Endothelial cell of umbilical vein (primary cell): ENCODE results near the gene NEU1. TPM values are rescaled to one million over a fixed set of nuclear protein-coding genes. Genes with fewer than 3 reads are reported as not detected.

Experiments
- Bru-seq: library from RNA; stranded (reverse); fragments of 400-500 nt; gene quantifications from one replicate; lab custom pipeline; 2021; lab: Mats Ljungman, UMichigan
- BruChase-seq, 2 experiments: library from RNA; stranded (reverse); fragments of 400-500 nt; gene quantifications; one replicate each; lab custom pipeline; 2021; lab: Mats Ljungman, UMichigan
- BruUV-seq: library from RNA; stranded (reverse); fragments of 400-500 nt; replicated peaks from 2 replicates; lab custom pipeline; 2021; lab: Mats Ljungman, UMichigan
- CTCF ChIA-PET: fragments of 300-600, 350-600 bp; sonication (Branson Sonifier 250); formaldehyde crosslinking; loops from one replicate; lab custom pipeline; 2021; ENCODE audit warnings: antibody characterized with exemption, inconsistent platforms; lab: Charles Lee
- POLR2A ChIA-PET: fragments of 300-600, 350-600 bp; sonication (Branson Sonifier 250); formaldehyde crosslinking; loops from one replicate; lab custom pipeline; 2021; ENCODE audit warnings: antibody characterized with exemption, inconsistent platforms; lab: Charles Lee
- DNase-seq: peaks from one replicate; pipeline ENCODE4 v3.0.0-alpha.2; 2011; ENCODE audit warnings: low read depth, low spot score
- FAIRE-seq: peaks from 2 replicates; lab custom pipeline; 2011; peaks lifted over from hg19 to GRCh38; lab: Jason Lieb, UNC
- H2AFZ ChIP-seq: 2 replicates; pipeline ENCODE4 v1.6.0; 2012; ENCODE audit warnings: low read depth, low read length, control low read depth, inconsistent platforms
- H3K27ac ChIP-seq: 2 replicates; pipeline ENCODE4 v1.5.1; 2011; ENCODE audit warnings: low read depth, mild to moderate bottlenecking, control low read depth, low read length, moderate library complexity; ENCODE audit not compliant: insufficient read depth
- H3K27me3 ChIP-seq, 2 experiments: 2 replicates each; pipeline versions ENCODE4 v1.6.0 to v1.6.1; 2011; ENCODE audit warnings: low read length in 2 of 2, mixed read lengths in 1 of 2; ENCODE audit not compliant: control insufficient read depth in 2 of 2, insufficient read depth in 2 of 2
- H3K36me3 ChIP-seq, 2 experiments: 2 replicates in 1 of 2; 3 replicates in 1 of 2; pipeline ENCODE4 v1.5.1; 2011; ENCODE audit warnings: low read length in 2 of 2, mild to moderate bottlenecking in 1 of 2, moderate library complexity in 1 of 2; ENCODE audit not compliant: control insufficient read depth in 2 of 2, insufficient read depth in 2 of 2; ENCODE audit errors: extremely low read depth in 1 of 2
- H3K4me1 ChIP-seq: 3 replicates; pipeline ENCODE4 v1.5.1; 2011; ENCODE audit warnings: mild to moderate bottlenecking, low read length; ENCODE audit not compliant: control insufficient read depth, insufficient read depth; ENCODE audit errors: extremely low read depth
- H3K4me2 ChIP-seq: 2 replicates; pipeline ENCODE4 v1.6.1; 2011; ENCODE audit warnings: low read length, control low read depth, mixed read lengths; ENCODE audit not compliant: insufficient read depth
- H3K4me3 ChIP-seq, 3 experiments: fragments of 200-600 bp in 1 of 3; sonication (generic), shearing (Covaris generic) in 1 of 3; replicated peaks in 1 of 3; 2 replicates each; pipeline ENCODE4 v1.5.1; 2011 to 2016; ENCODE audit warnings: control low read depth in 3 of 3, low read length in 3 of 3, mild to moderate bottlenecking in 2 of 3, inconsistent platforms in 1 of 3, low read depth in 1 of 3, moderate library complexity in 1 of 3; ENCODE audit not compliant: insufficient read depth in 1 of 3
- H3K79me2 ChIP-seq: 2 replicates; pipeline ENCODE4 v1.6.0; 2012; ENCODE audit warnings: low read length, inconsistent platforms; ENCODE audit not compliant: control insufficient read depth, insufficient read depth
- H3K9ac ChIP-seq: replicated peaks from 2 replicates; pipeline ENCODE3; 2011; ENCODE audit warnings: low read length, control low read depth; ENCODE audit not compliant: insufficient read depth; ENCODE audit errors: extremely low read depth
- H3K9me1 ChIP-seq: replicated peaks from 3 replicates; pipeline ENCODE4 v1.6.0; 2011; ENCODE audit warnings: mild to moderate bottlenecking, low read length; ENCODE audit not compliant: control insufficient read depth, insufficient read depth; ENCODE audit errors: extremely low read depth
- H3K9me3 ChIP-seq: replicated peaks from 2 replicates; pipeline ENCODE4 v1.5.1; 2012; ENCODE audit warnings: low read length, inconsistent platforms; ENCODE audit not compliant: control insufficient read depth, insufficient read depth
- H4K20me1 ChIP-seq: replicated peaks from 2 replicates; pipeline ENCODE3; 2011; ENCODE audit warnings: mild to moderate bottlenecking, low read length; ENCODE audit not compliant: control insufficient read depth, insufficient read depth; ENCODE audit errors: extremely low read depth
- EZH2 ChIP-seq: IDR thresholded peaks from 2 replicates; pipeline ENCODE4 v1.6.1; 2012; ENCODE audit warnings: borderline replicate concordance, low read depth, mild to moderate bottlenecking, moderate library complexity, low read length, inconsistent platforms; ENCODE audit not compliant: severe bottlenecking
- FOS ChIP-seq: IDR thresholded peaks from 2 replicates; pipeline ENCODE4 v1.6.1; 2011; ENCODE audit warnings: mild to moderate bottlenecking, low read length, moderate library complexity, borderline replicate concordance; ENCODE audit not compliant: insufficient read depth
- GATA2 ChIP-seq: IDR thresholded peaks from 2 replicates; pipeline ENCODE4 v1.7.0; 2011; ENCODE audit warnings: low read depth, mild to moderate bottlenecking, moderate library complexity, mixed read lengths, low read length; ENCODE audit not compliant: insufficient read length, insufficient read depth
- JUN ChIP-seq: IDR thresholded peaks from 2 replicates; pipeline ENCODE4 v1.6.1; 2011; ENCODE audit warnings: borderline replicate concordance, low read depth; ENCODE audit not compliant: insufficient read length, insufficient read depth
- MYC ChIP-seq: IDR thresholded peaks from one replicate; pipeline ENCODE4 v1.6.1; 2011; ENCODE audit warnings: mild to moderate bottlenecking, low read depth, low read length
- POLR2A ChIP-seq: IDR thresholded peaks from 2 replicates; pipeline ENCODE4 v1.6.1; 2012; ENCODE audit warnings: low read depth, mild to moderate bottlenecking, control low read depth, low read length
- POLR2AphosphoS5 ChIP-seq: IDR thresholded peaks from 2 replicates; pipeline ENCODE4 v1.6.1; 2012; ENCODE audit warnings: low read depth, mild to moderate bottlenecking, control low read depth, low read length, moderate library complexity; ENCODE audit not compliant: insufficient read depth
- dilution Hi-C: fragments of 300-500 bp; cut with MboI; formaldehyde crosslinking; loops from one replicate; pipeline ENCODE4 v1.15.0; 2019; ENCODE audit warnings: low sequenced_read_pairs; ENCODE audit not compliant: extremely low pct_ligation_motif_present
- intact Hi-C: fragments of 100-400 bp; cut with micrococcal nuclease; formaldehyde crosslinking; loops from one replicate; pipeline ENCODE4 v1.10.0; 2022
- long read RNA-seq: library from polyadenylated mRNA; stranded (forward); transcript quantifications from one replicate; pipeline ENCODE4 v2.0.0, GENCODE V29; 2021
- polyA minus RNA-seq, 3 experiments: library from RNA; depleted of rRNA, polyadenylated mRNA; stranded (reverse); fragments of >200 nt; gene quantifications; 1 replicate in 1 of 3; 2 replicates in 2 of 3; pipeline ENCODE4 v1.2.3, GENCODE V29; 2011
- polyA plus RNA-seq, 4 experiments: library from polyadenylated mRNA; depleted of rRNA in 3 of 4; stranded (reverse) in 3 of 4; unstranded in 1 of 4; fragments of >200 nt; gene quantifications; 2 replicates each; pipeline versions ENCODE4 v1.2.1 to v1.2.3, GENCODE V29; 2011 to 2012; ENCODE audit warnings: missing spikeins in 1 of 4
- total RNA-seq: library from RNA; stranded (reverse); gene quantifications from 2 replicates; pipeline ENCODE4 v1.2.3, GENCODE V29; 2021
- TF ChIP-seq, protein P1 (sequence below), 2 donors: IDR thresholded peaks; 1 replicate in 1 of 2; 2 replicates in 1 of 2; pipeline ENCODE4 v1.5.1; 2011; ENCODE audit warnings: low read length in 2 of 2, mild to moderate bottlenecking in 2 of 2, moderate library complexity in 2 of 2, control low read depth in 1 of 2, inconsistent platforms in 1 of 2, low read depth in 1 of 2; ENCODE audit not compliant: insufficient read depth in 1 of 2; ENCODE audit errors: extremely low read depth in 1 of 2
- TF ChIP-seq, protein P2 (sequence below): IDR thresholded peaks from 2 replicates; pipeline ENCODE4 v1.6.1; 2011; ENCODE audit not compliant: insufficient read depth, insufficient read length

NEU1 gene
- total RNA-seq: 61.3 and 62.8 TPM in 2 replicates
- polyA plus RNA-seq: 111 and 115 TPM in 2 replicates
- 74.1 and 84.9 TPM in 2 replicates for polyA plus RNA-seq (2011; cell fraction: cytosol; rRNA removed)
- 42.3 and 48.1 TPM in 2 replicates for polyA plus RNA-seq (2011; cell fraction: nucleus; rRNA removed)
- polyA plus RNA-seq (2012): 41.5 and 51.3 TPM in 2 replicates
- polyA minus RNA-seq: 73.1 and 73.9 TPM in 2 replicates
- 15.0 TPM for polyA minus RNA-seq (2011; cell fraction: cytosol; rRNA and poly(A)+ RNA removed)
- 15.0 and 15.6 TPM in 2 replicates for polyA minus RNA-seq (2011; cell fraction: nucleus; rRNA and poly(A)+ RNA removed)
- percentile 60 among the genes with signal in this experiment for Bru-seq, nascent RNA
- BruChase-seq, experiment 1, labeled RNA remaining after a 6-hour chase: percentile 94 among the genes with signal in this experiment
- percentile 79 among the genes with signal in this experiment for BruChase-seq, experiment 2, labeled RNA remaining after a 2-hour chase
- long read RNA-seq, transcript NEU1-206 (6 exons, 2,045 nt): major isoform, 175 of 203 reads
- long read RNA-seq, partial matches to known transcripts: 19 of 203 reads
- long read RNA-seq, other reads (novel, unspliced or antisense): 9 of 203 reads

DNA sequence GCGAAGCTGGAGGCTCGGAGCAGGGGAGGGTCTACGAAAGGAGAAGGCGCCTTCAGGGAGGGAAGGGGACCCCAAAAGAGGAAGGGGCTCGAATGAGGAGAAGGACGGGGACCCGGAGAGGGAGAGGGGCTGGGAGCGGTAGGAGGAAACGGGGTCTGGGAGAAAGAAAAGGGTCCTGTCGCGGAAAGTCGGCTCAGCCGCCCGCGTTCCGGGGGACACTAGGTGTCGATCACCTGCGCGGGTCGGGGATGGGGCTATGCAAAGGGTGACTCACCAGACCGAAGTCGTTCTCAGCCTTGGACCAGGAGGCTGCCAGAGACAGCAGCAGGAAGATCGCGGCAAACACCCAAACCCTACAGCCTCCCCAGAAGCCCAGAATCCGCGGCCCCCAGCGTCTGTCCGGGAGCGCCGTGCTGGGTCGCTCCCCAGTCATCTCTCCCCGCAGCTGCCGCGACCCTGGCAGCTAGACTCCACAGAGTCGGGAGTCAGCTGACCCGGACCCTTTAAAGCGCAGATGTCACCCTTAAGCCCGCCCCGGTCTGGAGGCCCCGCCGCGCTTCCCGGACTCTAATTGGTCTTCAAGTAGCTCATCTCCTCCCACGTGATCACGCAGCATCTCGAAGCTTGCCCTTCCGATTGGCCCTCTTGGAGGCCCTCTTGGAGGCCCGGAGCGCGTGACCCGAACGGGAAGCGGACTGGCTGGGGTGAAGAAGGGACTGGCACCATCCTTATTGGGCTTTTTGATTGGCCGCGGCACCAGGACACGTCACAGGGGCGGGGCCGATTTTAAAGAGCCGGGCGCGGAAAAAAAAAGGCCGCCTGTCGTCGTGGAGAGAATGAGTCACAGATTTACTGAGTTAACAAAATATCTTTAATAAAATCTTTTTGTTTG lies at the start of gene NEU1:
Gene NEU1 (minus strand): TSS at position 478 of the 892 bp plus-strand sequence. CDS start 45 bp downstream, at position 433.
- no peaks in the 10 kb centered on the region for H4K20me1 ChIP-seq
- H3K4me2 ChIP-seq: peak within 1 kb of the TSS; percentile 82
- FAIRE-seq (peak; percentile 100), DNase-seq (peak; percentile 100)
- TF ChIP-seq POLR2AphosphoS5 (peak; percentile 98), JUN (peak; percentile 57), GATA2 (no peak), EZH2 (no peak), POLR2A (peak; percentile 99), MYC (no peak), FOS (peak; percentile 27)
- TF ChIP-seq, protein P1, sequence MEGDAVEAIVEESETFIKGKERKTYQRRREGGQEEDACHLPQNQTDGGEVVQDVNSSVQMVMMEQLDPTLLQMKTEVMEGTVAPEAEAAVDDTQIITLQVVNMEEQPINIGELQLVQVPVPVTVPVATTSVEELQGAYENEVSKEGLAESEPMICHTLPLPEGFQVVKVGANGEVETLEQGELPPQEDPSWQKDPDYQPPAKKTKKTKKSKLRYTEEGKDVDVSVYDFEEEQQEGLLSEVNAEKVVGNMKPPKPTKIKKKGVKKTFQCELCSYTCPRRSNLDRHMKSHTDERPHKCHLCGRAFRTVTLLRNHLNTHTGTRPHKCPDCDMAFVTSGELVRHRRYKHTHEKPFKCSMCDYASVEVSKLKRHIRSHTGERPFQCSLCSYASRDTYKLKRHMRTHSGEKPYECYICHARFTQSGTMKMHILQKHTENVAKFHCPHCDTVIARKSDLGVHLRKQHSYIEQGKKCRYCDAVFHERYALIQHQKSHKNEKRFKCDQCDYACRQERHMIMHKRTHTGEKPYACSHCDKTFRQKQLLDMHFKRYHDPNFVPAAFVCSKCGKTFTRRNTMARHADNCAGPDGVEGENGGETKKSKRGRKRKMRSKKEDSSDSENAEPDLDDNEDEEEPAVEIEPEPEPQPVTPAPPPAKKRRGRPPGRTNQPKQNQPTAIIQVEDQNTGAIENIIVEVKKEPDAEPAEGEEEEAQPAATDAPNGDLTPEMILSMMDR (IDR thresholded peaks at IDR 0.05; ENCODE audit: extremely low read depth in 1 of 2, insufficient read depth in 1 of 2, low read depth in 1 of 2, low read length in 2 of 2): no peak
- TF ChIP-seq, protein P2, sequence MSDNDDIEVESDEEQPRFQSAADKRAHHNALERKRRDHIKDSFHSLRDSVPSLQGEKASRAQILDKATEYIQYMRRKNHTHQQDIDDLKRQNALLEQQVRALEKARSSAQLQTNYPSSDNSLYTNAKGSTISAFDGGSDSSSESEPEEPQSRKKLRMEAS: peak; percentile 95
- no peaks in the 10 kb centered on the region for H3K9me3 ChIP-seq
- POLR2A ChIA-PET: interaction anchor here (0.6 to 1.6 kb wide), 12 partner anchors 13 to 1108 kb away, joined by 3 to 17 read pairs (median 4); partner anchors contain the start of genes EHMT2, HSPA1A, HSPA1B and HSPA1L
- BruUV-seq: TSS peak; percentile 67
- H3K9me1 ChIP-seq: no peaks in the 10 kb centered on the region
- dilution Hi-C loops (no loop called here), intact Hi-C loops (loop anchor here (1.0 to 2.0 kb wide), 7 partner anchors 28 to 242 kb away; partner anchors contain the start of genes BAG6, HSPA1B, PRRC2A and ZBTB12)
- H2AFZ ChIP-seq: peak within 1 kb of the TSS; percentile 89
- peaks cover 4% of the 10 kb centered on the region for H3K79me2 ChIP-seq
- H3K9ac ChIP-seq: peak within 1 kb of the TSS; percentile 81
- peak within 1 kb of the TSS; percentile 71 to 88 (median 83) for H3K4me3 ChIP-seq
- CTCF ChIA-PET: interaction anchor here (1.0 to 3.2 kb wide), 7 partner anchors 27 to 181 kb away, joined by 3 to 11 read pairs (median 4); partner anchors contain the start of genes EHMT2 and HSPA1B
- peaks cover 7% of the 10 kb centered on the region for H3K4me1 ChIP-seq
- H3K36me3 ChIP-seq: peaks cover 3 to 20% of the 10 kb centered on the region in 2 experiments
- no peaks in the 10 kb centered on the region for H3K27me3 ChIP-seq
- peak within 1 kb of the TSS; percentile 77 for H3K27ac ChIP-seq
